HUES64 (cell line): Measurements from ENCODE around the gene FSTL4.

Experiments used
- H3K27ac ChIP-seq: 2 replicates; pipeline ENCODE4 v1.7.0; 2013; ENCODE audit warnings: low read depth, low read length, inconsistent platforms
- H3K27me3 ChIP-seq: 2 replicates; pipeline ENCODE4 v1.6.1; 2013; ENCODE audit warnings: mild to moderate bottlenecking, low read length; ENCODE audit not compliant: insufficient read depth
- H3K36me3 ChIP-seq: 2 replicates; pipeline ENCODE4 v1.6.1; 2013; ENCODE audit warnings: mild to moderate bottlenecking, low read length; ENCODE audit not compliant: insufficient read depth
- H3K4me1 ChIP-seq: 2 replicates; pipeline ENCODE4 v1.6.1; 2013; ENCODE audit warnings: mild to moderate bottlenecking, low read length, moderate library complexity; ENCODE audit not compliant: insufficient read depth
- H3K4me3 ChIP-seq: 2 replicates; pipeline ENCODE4 v1.5.1; 2013; ENCODE audit warnings: mild to moderate bottlenecking, low read length, moderate library complexity
- H3K9ac ChIP-seq: 2 replicates; pipeline ENCODE4 v1.6.1; 2013; ENCODE audit warnings: mild to moderate bottlenecking, low read depth, low read length
- H3K9me3 ChIP-seq: 2 replicates; pipeline ENCODE4 v1.6.1; 2013; ENCODE audit warnings: low read depth, low read length; ENCODE audit not compliant: insufficient read depth
- WGBS: fragments of 150-250, 120-280 bp; methylation state at CpG from one replicate; pipeline ENCODE4 v1.1.7; 2013; ENCODE audit warnings: missing lambda C conversion rate; 5-methylcytosine and 5-hydroxymethylcytosine counted together

FSTL4 gene

GRCh38 chr5:133514456-133514855 is 97.9 kb downstream of the FSTL4 start:
- H3K9me3 ChIP-seq = no peaks in the 10 kb centered on the region
- H3K9ac ChIP-seq = no peak overlapping the region
- H3K36me3 ChIP-seq = no peaks in the 10 kb centered on the region
- WGBS = 100% methylated on average over 1 of the region's 1 CpG
- no peak overlapping the region for H3K4me3 ChIP-seq
- peaks cover under 1% of the 10 kb centered on the region; the same call in 1 of the 2 replicates for H3K4me1 ChIP-seq
- H3K27ac ChIP-seq = no peak overlapping the region
- H3K27me3 ChIP-seq = no peaks in the 10 kb centered on the region

DNA sequence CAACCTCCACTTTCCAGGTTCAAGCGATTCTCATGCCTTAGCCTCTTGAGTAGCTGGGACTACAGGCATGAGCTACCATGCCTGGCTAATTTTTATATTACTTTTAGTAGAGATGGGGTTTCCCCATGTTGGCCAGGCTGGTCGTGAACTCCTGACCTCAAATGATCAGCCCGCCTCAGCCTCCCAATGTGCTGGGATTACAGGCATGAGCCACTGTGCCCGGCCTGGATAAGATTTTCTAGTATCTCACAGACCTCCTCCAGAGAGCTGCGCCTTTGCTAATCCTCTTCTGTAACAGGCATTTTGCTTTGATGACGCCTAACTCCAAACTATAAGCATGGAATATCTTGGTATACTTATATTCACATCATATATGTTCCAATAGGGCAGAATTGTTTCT is 99.4 kb downstream of the FSTL4 start:
- no peaks in the 10 kb centered on the region for H3K36me3 ChIP-seq
- 94% methylated on average over 5 of the region's 6 CpGs for WGBS
- no peak overlapping the region for H3K27ac ChIP-seq
- no peak overlapping the region for H3K4me3 ChIP-seq
- no peaks in the 10 kb centered on the region for H3K27me3 ChIP-seq
- no peaks in the 10 kb centered on the region for H3K9me3 ChIP-seq
- H3K4me1 ChIP-seq = peaks cover 3% of the 10 kb centered on the region; the same call in 1 of the 2 replicates
- no peak overlapping the region for H3K9ac ChIP-seq

GRCh38 chr5:133511653-133512235 is 100.6 kb downstream of the FSTL4 start:
- H3K9me3 ChIP-seq = no peaks in the 10 kb centered on the region
- H3K36me3 ChIP-seq = no peaks in the 10 kb centered on the region
- no peak overlapping the region for H3K4me3 ChIP-seq
- no peaks in the 10 kb centered on the region for H3K27me3 ChIP-seq
- H3K4me1 ChIP-seq = peaks cover 3% of the 10 kb centered on the region; the same call in 1 of the 2 replicates
- WGBS = 87% methylated on average over 7 of the region's 7 CpGs
- no peak overlapping the region for H3K27ac ChIP-seq
- no peak overlapping the region for H3K9ac ChIP-seq

DNA sequence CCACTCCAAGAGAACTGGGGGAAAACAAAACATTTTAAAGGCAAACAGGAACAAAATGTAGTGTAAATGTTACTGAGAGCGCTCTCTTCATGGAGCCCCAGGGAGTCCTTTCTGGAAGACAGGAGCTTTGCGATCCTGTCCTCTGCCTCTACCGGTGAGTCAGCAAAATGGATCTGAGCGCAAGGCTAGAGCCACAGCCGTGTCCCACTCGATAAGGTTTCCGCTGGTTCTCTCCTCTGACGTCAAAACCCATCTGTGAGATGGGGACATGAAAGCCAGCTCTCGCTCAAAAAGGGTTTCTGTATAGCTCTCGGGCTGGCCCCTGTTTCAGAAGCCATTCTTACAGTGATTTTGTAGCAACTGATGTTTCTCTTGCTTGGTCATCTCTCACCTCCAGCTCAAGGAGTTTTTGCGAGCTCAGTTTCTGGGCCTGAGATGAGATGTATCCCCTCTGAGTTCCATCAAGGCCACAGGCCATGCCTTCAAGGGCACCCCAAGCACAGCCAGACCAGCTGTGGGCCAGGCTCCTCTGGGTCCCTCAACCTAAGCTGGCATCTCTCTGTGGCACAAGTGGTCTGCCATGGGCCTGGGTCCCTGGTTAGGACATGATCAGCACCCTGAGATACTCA is 101.6 kb downstream of the FSTL4 start:
- H3K4me1 ChIP-seq = peaks cover 3% of the 10 kb centered on the region; the same call in 1 of the 2 replicates
- WGBS = 88% methylated on average over 11 of the region's 11 CpGs
- no peak overlapping the region for H3K9ac ChIP-seq
- H3K4me3 ChIP-seq = no peak overlapping the region
- no peak overlapping the region for H3K27ac ChIP-seq
- H3K36me3 ChIP-seq = no peaks in the 10 kb centered on the region
- no peaks in the 10 kb centered on the region for H3K9me3 ChIP-seq
- H3K27me3 ChIP-seq = no peaks in the 10 kb centered on the region

GRCh38 chr5:133509742-133510079 is 102.6 kb downstream of the FSTL4 start:
- H3K36me3 ChIP-seq = no peaks in the 10 kb centered on the region
- peaks cover 3% of the 10 kb centered on the region; the same call in 1 of the 2 replicates for H3K4me1 ChIP-seq
- no peak overlapping the region for H3K4me3 ChIP-seq
- WGBS = 93% methylated on average over 4 of the region's 4 CpGs
- no peaks in the 10 kb centered on the region for H3K9me3 ChIP-seq
- no peak overlapping the region for H3K9ac ChIP-seq
- no peak overlapping the region for H3K27ac ChIP-seq
- H3K27me3 ChIP-seq = no peaks in the 10 kb centered on the region

DNA sequence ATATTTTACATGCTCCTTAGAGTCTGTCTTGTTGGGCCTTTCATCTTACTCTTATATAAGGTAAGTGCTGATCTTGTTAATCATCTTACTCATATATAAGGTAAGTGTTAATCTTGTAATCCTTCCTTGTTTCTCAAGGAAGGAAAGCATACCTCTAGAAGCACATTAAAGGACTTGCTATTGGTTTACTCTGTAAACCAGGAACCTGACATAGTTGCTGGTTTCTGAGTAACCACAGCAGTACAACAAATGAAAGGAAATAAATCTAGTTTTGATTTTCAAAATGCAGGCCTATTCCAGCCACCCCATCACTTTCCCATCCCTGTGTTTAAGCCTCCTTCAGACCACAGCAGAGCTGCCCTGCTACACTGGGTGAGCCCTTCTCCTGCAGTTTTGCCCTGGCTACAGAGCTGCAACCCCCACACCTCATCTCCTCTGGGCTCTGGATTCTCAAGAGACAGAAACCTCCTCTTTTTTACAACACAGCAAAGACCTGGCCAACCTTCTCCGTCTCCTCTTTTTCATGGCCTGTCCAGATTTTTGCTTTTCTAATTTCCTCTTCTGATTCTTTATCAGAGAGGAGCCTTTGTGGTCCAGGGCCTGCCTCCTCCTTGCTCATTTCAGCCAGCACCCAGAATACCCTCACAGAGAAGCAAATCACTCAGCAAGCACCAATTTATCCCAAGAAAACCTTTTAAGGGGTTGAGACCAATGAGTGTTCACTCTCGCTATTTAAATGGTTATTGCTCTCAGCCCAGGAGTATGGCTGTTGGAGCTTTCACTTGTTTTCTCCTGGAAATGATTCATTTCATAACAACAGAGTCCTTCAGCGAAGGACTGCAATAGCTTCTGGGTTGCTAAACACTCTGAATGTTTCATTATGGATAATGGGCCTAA is 103.2 kb downstream of the FSTL4 start:
- Histone ChIP-seq H3K4me1 (peaks cover 3% of the 10 kb centered on the region; the same call in 1 of the 2 replicates), H3K27ac (no peak overlapping the region; the same call in 1 of the 2 replicates), H3K9ac (no peak overlapping the region), H3K4me3 (no peak overlapping the region), H3K9me3 (no peaks in the 10 kb centered on the region), H3K36me3 (no peaks in the 10 kb centered on the region), H3K27me3 (no peaks in the 10 kb centered on the region)
- 84% methylated on average over 3 of the region's 3 CpGs for WGBS

DNA sequence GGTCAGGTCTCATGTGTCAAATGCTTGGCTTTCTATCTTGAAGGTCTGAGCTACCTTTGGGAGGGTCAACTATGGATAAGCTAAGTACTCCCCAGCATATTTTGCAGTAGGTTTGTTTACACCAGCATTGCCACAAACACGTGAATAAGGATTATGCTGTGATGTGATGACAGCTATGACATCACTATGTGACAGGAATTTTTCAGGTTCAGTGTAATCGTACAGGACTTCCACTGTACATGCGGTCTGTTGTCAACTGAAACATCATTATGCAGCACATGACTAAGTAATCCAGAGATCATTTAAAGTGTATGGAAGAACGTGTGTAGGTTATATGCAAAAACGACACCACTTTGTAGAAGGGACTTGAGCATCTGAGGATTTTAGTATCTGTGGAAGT is 104.0 kb downstream of the FSTL4 start:
- Histone ChIP-seq H3K9ac (no peak overlapping the region), H3K27me3 (no peaks in the 10 kb centered on the region), H3K36me3 (no peaks in the 10 kb centered on the region), H3K9me3 (no peaks in the 10 kb centered on the region), H3K4me1 (peaks cover 3% of the 10 kb centered on the region; the same call in 1 of the 2 replicates), H3K4me3 (no peak overlapping the region), H3K27ac (no peak overlapping the region)
- 93% methylated on average over 5 of the region's 5 CpGs for WGBS

- Histone ChIP-seq H3K27me3 (no peaks in the 10 kb centered on the region), H3K4me3 (no peak overlapping the region), H3K9ac (no peak overlapping the region), H3K36me3 (no peaks in the 10 kb centered on the region), H3K27ac (no peak overlapping the region), H3K4me1 (peaks cover 3% of the 10 kb centered on the region; the same call in 1 of the 2 replicates), H3K9me3 (no peaks in the 10 kb centered on the region)
- 88% methylated on average over 5 of the region's 5 CpGs for WGBS
These were observed 106.2 kb downstream of the FSTL4 start for GRCh38 chr5:133506181-133506580.

DNA sequence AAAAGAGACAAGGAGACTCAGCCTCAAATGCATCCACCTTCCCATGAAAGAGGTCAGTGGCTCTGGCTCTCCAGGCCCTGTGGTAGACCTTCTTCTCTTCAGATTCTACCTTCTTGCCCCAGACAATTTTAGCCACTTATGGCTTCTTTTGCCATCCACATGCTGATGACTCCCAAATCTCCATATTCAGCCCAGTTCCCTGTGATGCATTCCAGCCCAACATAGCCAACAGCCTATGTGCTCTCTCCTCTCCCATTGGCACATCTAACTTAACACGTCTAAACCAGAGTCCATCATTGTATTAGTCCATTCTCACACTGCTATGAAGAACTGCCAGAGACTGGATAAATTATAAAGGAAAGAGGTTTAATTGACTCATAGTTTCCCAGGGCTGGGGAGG is 108.8 kb downstream of the FSTL4 start:
- Histone ChIP-seq H3K9me3 (no peaks in the 10 kb centered on the region), H3K4me3 (no peak overlapping the region)
- 90% methylated on average over 1 of the region's 1 CpG for WGBS

DNA sequence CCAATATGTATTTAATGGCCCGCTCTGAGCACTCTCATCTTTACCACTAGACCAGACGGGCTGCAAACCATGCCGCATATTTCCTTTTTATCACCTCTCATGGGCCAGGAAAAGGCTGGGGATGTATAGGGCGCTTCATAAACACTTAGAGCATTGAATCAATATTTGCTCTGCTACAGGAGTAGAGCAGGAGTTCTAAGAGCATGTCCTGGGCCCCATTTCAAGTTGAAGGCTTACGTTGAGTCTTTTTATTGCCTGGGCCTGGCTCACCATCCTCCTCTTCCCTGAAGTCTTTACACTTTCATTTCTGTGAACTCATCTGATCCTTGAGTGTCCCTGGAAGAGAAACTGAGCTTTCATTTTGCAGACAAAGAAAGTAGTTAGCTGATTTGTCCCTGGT is 112.4 kb downstream of the FSTL4 start:
- no peaks in the 10 kb centered on the region for H3K36me3 ChIP-seq
- no peak overlapping the region for H3K9ac ChIP-seq
- H3K27me3 ChIP-seq = no peaks in the 10 kb centered on the region
- 94% methylated on average over 5 of the region's 5 CpGs for WGBS
- H3K4me3 ChIP-seq = no peak overlapping the region
- no peak overlapping the region for H3K27ac ChIP-seq
- no peaks in the 10 kb centered on the region for H3K9me3 ChIP-seq
- no peaks in the 10 kb centered on the region for H3K4me1 ChIP-seq

More for the DNA sequence above, 108.8 kb downstream of the FSTL4 start:
- H3K36me3 ChIP-seq = no peaks in the 10 kb centered on the region
- H3K9ac ChIP-seq = no peak overlapping the region
- no peaks in the 10 kb centered on the region for H3K27me3 ChIP-seq
- H3K27ac ChIP-seq = no peak overlapping the region
- no peaks in the 10 kb centered on the region for H3K4me1 ChIP-seq
